Epithelial cell of esophagus (primary cell): ENCODE data around the gene PRRC2A.
A peak's percentile ranks its signal among the peaks of the same experiment; 100 is the strongest.

Source experiments
- DNase-seq: peaks from one replicate; pipeline ENCODE4 v3.0.0; 2010; ENCODE audit warnings: low read depth
- H3K4me3 ChIP-seq: 2 replicates; pipeline ENCODE4 v1.5.1; 2011; ENCODE audit warnings: mild to moderate bottlenecking, low read length, control low read depth
- CTCF ChIP-seq: IDR thresholded peaks from 2 replicates; pipeline ENCODE4 v1.5.1; 2011; ENCODE audit warnings: low read depth, mild to moderate bottlenecking, low read length, control low read depth, inconsistent platforms; ENCODE audit not compliant: insufficient read depth; ENCODE audit errors: missing control alignments

The PRRC2A gene

GRCh38 chr6:31575952-31576685 lies 44.4 kb upstream of the PRRC2A start:
- no peak for TF ChIP-seq CTCF
- no peak for DNase-seq
- no peak overlapping the region for H3K4me3 ChIP-seq

GRCh38 chr6:31576897-31577578 lies 43.5 kb upstream of the PRRC2A start:
- no peak for TF ChIP-seq CTCF
- H3K4me3 ChIP-seq, result no peak overlapping the region
- no peak for DNase-seq

GRCh38 chr6:31577579-31577966 lies 42.9 kb upstream of the PRRC2A start:
- no peak for TF ChIP-seq CTCF
- no peak overlapping the region for H3K4me3 ChIP-seq
- no peak for DNase-seq

- H3K4me3 ChIP-seq, result no peak overlapping the region
- TF ChIP-seq CTCF, result no peak
- peak; percentile 90 for DNase-seq
Observed at GRCh38 chr6:31578184-31579118, 42.1 kb upstream of the PRRC2A start.

GRCh38 chr6:31579119-31579505 lies 41.4 kb upstream of the PRRC2A start:
- H3K4me3 ChIP-seq, result no peak overlapping the region
- no peak for TF ChIP-seq CTCF
- no peak for DNase-seq

- H3K4me3 ChIP-seq, result no peak overlapping the region
- peak; percentile 2 for TF ChIP-seq CTCF
- no peak for DNase-seq
Observed at GRCh38 chr6:31579546-31580437, 40.7 kb upstream of the PRRC2A start.
